ENCODE measurements around the gene GJA10. TPM values are rescaled to one million over a fixed set of nuclear protein-coding genes. Genes with fewer than 3 reads are reported as not detected.

The GJA10 gene
- total and polyA plus RNA-seq, 8 donors, result not detected

DNA sequence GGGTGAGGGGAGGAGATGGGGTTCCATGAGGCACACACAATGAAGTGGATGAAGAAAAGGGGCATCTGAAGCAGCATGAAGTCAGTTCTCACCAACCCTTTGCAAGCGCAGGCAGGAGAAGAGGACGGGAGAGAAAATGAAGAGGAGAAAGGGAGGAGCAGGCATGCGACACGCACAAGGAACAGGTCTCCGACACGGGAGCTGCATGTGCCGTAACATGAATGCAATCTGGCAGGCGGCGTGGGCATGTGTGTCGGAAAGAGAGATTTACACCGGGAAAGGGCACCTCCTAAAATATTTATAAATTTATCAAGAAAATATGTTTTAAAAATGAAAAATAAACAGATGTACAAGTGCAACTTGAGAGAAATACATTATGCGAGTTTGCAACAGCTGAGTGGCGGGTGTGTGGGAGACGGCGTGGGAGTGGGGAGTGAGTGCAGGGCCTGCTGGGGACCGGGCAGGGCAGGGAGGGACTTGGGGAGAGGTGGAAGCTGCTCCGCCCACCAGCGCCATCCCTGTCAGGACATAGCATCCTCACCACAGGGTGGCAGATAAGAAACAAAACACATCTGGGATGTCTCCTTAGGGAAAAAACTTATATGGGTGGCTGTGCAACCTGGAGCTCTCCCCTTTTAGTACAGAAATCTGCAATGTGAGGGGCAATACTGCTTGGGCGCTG, 40.6 kb downstream of the GJA10 start:
- TF ChIP-seq, protein P1, sequence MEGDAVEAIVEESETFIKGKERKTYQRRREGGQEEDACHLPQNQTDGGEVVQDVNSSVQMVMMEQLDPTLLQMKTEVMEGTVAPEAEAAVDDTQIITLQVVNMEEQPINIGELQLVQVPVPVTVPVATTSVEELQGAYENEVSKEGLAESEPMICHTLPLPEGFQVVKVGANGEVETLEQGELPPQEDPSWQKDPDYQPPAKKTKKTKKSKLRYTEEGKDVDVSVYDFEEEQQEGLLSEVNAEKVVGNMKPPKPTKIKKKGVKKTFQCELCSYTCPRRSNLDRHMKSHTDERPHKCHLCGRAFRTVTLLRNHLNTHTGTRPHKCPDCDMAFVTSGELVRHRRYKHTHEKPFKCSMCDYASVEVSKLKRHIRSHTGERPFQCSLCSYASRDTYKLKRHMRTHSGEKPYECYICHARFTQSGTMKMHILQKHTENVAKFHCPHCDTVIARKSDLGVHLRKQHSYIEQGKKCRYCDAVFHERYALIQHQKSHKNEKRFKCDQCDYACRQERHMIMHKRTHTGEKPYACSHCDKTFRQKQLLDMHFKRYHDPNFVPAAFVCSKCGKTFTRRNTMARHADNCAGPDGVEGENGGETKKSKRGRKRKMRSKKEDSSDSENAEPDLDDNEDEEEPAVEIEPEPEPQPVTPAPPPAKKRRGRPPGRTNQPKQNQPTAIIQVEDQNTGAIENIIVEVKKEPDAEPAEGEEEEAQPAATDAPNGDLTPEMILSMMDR (IDR thresholded peaks at IDR 0.05), result no peak
- intact Hi-C loops (cut with DNase I), result no loop called here
- Histone ChIP-seq H3K4me1 (no peaks in the 10 kb centered on the region), H3K27ac (no peak overlapping the region), H3K27me3 (no peaks in the 10 kb centered on the region), H3K9me3 (no peaks in the 10 kb centered on the region), H3K36me3 (no peaks in the 10 kb centered on the region), H3K4me3 (no peak overlapping the region)
- ATAC-seq (no peak), DNase-seq (peak in 1 of 4 donors; percentile 72)

DNA sequence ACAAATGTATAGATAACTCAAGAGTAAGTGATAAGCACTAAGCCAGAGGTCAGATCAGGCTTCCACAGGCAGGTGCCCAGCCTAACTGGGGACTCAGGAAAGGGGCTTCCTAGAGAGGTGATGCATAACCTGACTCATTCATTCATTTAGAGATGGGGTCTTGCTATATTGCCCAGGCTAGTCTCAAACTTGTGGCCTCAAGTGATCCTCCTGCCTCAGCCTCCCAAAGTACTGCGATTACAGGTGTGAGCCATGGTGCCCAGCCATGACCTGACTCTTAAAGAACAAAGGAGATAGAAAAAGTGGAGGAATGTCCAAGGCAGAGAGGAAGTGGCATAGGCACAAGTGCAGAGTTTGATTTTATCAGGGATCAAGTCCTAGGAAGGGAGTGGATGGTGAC, 41.9 kb downstream of the GJA10 start:
- DNase-seq, result no peak
- Histone ChIP-seq H3K27me3 (no peaks in the 10 kb centered on the region), H3K4me3 (no peak overlapping the region), H3K4me1 (peaks cover 8 to 10% of the 10 kb centered on the region in 2 donors), H3K9me3 (no peaks in the 10 kb centered on the region), H3K27ac (no peak overlapping the region), H3K36me3 (no peaks in the 10 kb centered on the region)
- intact Hi-C loops (cut with DNase I), result no loop called here
- no peak for ATAC-seq
- TF ChIP-seq, protein P1 (IDR thresholded peaks at IDR 0.05), result no peak

- Histone ChIP-seq H3K27ac (no peak overlapping the region), H3K27me3 (no peaks in the 10 kb centered on the region), H3K36me3 (no peaks in the 10 kb centered on the region), H3K4me3 (no peak overlapping the region), H3K9me3 (no peaks in the 10 kb centered on the region), H3K4me1 (peaks cover 10% of the 10 kb centered on the region in 2 donors)
- DNase-seq (no peak), ATAC-seq (no peak)
- intact Hi-C loops (cut with DNase I), result no loop called here
- TF ChIP-seq, protein P1 (IDR thresholded peaks at IDR 0.05), result no peak
Measured at GRCh38 chr6:89938014-89938413, 43.7 kb downstream of the GJA10 start.

GRCh38 chr6:89939144-89939543, 44.9 kb downstream of the GJA10 start:
- no peaks in the 10 kb centered on the region for H3K9me3 ChIP-seq
- no peak overlapping the region for H3K27ac ChIP-seq
- ATAC-seq (no peak), DNase-seq (no peak)
- H3K4me3 ChIP-seq, result no peak overlapping the region
- no peaks in the 10 kb centered on the region for H3K27me3 ChIP-seq
- no peaks in the 10 kb centered on the region for H3K36me3 ChIP-seq
- intact Hi-C loops (cut with DNase I), result no loop called here
- TF ChIP-seq, protein P1 (IDR thresholded peaks at IDR 0.05), result no peak
- H3K4me1 ChIP-seq, result peaks cover 10% of the 10 kb centered on the region in 2 donors

GRCh38 chr6:89940225-89941027, 46.2 kb downstream of the GJA10 start:
- TF ChIP-seq, protein P1 (IDR thresholded peaks at IDR 0.05), result peak; percentile 56 to 60
- H3K36me3 ChIP-seq, result no peaks in the 10 kb centered on the region
- no peak overlapping the region for H3K27ac ChIP-seq
- no peak overlapping the region for H3K4me3 ChIP-seq
- no peaks in the 10 kb centered on the region for H3K27me3 ChIP-seq
- DNase-seq (peak in 3 of 4 donors; percentile 55 to 88 (median 64)), ATAC-seq (peak; percentile 95)
- intact Hi-C loops (cut with DNase I), result loop anchor here in 1 of 2 donors (10.0 kb wide), 2 partner anchors 454 to 544 kb away; no protein-coding TSS in a partner anchor
- peaks cover 10% of the 10 kb centered on the region in 2 donors for H3K4me1 ChIP-seq
- H3K9me3 ChIP-seq, result no peaks in the 10 kb centered on the region

All from left lung (tissue), 10 donors.